Stimulated activated CD4-positive, alpha-beta T cell treated with anti-CD3 and anti-CD28 coated beads, TNF-alpha, amount 100 ng/mL, for 24 hours (primary cell): ENCODE results near the gene ITPA.

Source experiments
- DNase-seq, 3 experiments: peaks; one replicate each; pipeline ENCODE4 v3.0.0-alpha.2; 2020; ENCODE audit warnings: low read depth in 3 of 3

ITPA gene

DNA sequence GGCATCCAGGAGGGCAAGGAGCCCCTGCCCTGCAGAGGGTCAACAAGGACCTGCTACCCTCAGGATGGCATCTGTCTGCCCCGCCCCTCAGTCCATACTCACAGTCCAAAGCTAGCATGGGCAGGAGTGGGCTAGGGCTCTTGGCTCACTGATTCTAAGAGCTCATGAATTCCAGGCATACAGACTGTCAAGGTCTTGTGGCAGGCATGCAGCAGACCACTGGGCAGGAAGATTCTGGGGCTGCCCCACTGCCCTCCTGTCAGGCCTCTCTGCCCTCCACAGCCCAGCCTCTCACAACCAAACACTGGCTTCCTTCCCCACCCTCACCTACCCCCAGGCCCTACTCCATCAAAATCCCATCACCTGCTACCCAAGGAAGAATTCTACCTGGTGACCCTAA is 35.3 kb downstream of the ITPA start:
- no peak for DNase-seq

DNA sequence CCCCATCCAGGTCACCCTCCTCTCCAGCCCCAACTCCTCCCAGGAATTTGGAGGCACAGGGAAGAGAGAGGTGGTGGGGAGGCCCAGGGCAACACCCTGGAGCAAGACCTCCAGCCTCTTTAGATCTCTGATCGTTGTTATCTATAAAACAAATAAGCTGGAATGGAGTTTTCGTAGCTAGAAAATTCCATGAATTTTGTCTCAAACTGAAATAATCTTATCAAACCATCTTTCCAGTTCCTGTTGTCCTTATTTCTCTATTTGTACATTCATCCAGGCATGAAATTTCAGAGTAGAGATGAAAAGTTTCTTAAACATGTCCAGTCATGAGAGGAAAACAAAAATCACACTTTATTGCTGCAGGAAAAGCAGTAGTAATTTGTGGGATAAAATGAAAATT is 35.9 kb downstream of the ITPA start:
- DNase-seq = no peak

DNA sequence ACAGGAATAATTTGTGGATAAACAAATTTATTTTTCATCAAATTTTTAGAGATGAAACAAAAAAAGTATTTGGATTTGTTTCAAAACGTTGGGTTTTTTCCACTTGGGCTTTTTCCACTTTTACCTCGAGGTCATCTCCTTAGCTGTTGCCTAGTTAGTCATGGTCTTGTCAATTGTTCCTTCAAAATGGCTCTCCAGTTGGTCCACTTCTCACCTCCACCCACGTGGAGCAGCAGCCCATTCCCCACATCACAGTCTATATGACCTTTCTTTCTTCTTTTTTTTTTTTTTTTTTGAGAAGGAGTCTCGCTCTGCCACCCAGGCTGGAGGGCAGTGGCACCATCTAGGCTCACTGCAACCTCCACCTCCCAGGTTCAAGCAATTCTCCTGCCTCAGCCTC is 36.4 kb downstream of the ITPA start:
- no peak for DNase-seq

DNA sequence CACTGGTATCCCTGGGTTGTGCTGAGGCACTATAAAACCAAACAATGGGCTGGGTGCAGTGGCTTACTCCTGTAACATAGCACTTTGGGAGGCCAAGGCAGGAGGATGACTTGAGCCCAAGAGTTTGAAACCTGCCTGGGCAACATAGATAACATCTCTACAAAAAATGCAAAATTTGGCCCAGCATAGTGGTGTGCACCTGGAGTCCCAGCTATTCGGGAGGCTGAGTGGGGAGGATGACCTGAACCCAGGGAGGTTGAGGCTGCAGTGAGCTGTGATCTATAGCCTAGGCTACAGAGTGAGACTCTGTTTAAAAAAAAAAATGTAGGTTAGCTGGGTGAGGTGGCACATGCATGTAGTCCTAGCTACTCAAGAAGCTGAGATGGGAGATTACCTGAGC is 37.4 kb downstream of the ITPA start:
- DNase-seq = no peak

DNA sequence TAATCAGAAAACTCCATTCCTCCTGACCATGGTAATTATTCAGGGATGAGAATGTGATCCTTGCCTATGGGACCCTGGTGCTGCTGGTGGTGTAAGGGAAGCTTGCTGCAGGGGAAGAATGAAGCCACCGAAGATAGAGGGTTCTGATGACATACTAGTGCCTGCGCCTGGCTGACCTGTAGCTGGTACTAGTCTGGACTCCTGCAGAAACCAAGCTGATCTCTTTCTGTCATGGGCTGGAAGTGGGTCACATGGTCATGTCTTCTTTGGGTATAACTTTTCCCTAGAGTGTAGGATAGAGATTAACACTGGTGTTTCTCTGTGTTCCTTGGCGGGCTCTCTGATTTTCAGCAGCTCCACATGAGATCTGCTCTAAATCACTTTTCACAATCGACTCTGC is 38.3 kb downstream of the ITPA start:
- no peak for DNase-seq

DNA sequence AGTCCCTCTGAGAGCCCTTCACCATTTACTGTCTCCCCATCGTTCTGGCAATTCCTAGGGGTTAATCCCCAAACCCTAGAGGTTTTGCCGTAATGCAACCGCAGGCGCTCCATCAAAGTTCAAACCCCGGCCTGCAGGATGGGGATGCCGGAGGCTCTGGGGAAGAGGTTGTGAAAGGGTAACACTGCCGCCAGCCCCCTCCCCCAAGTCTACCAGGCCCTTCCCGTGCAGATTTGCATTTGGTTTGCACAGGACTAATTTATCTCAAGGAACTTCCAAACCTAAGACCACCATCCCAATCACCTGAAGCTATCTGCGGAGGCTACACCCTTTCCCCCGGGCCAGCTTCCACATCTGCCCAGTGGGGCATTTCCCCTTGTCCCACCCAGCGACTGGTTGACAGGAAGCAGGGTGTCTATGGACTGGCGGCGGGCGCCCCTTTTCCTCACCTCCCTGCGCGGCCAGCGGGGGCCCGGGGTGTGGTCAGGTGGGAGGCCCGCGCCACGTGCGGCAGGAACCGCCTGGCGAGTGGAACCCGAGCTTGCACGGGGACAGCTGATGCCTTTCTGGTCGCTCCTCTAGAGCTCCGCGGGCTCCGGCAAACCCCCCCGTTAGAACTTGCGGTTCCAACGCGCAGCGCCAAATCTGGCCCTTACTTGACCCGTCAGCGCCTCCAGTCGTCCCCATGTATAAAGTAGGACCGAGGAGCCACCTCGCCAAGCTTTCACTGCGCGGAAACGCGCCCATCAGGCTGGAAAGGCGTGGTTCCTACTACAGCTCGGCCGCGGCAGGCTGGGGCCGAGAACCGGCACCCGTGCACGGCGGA is 39.1 kb downstream of the ITPA start:
- DNase-seq = peak in 1 of 3 experiments; percentile 21

DNA sequence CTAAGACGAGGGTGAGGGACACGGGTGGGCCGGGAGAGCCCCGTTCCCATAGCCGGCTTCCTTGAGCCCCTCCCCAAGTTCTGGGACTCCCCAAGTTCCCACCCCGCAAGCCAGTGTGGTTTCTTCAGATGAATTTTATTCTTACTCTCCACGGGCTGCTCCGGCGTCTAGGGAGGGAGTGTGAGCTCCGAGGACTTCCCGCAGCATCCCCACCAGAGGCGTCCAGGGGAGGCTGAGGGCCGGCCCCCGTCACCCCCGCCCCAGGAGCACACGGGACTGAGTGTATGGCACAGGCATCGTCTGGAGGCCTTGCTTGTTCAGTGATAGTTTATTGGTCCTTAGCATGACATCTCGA is 39.7 kb downstream of the ITPA start:
- DNase-seq = no peak

DNA sequence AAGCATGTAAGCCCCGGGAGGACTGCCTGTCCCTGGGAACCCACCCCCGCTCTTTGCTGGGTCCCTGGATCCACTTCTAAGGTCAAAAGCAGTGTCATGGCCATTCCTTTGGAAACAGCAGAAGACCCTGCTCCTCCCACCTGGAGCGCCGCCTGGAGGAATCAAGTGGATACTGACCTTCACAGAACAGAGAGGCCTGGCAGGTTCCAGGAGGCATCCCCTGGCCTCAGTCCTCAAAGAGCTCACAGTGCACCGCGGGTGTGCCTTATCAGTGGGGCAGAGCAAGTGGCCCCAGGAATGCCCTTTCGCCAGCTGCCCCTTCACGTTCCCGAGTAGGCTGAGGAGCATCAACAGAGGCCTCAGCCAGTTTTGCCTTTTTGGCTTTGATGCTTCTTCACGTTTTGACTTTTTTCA is 40.8 kb downstream of the ITPA start:
- DNase-seq = no peak

DNA sequence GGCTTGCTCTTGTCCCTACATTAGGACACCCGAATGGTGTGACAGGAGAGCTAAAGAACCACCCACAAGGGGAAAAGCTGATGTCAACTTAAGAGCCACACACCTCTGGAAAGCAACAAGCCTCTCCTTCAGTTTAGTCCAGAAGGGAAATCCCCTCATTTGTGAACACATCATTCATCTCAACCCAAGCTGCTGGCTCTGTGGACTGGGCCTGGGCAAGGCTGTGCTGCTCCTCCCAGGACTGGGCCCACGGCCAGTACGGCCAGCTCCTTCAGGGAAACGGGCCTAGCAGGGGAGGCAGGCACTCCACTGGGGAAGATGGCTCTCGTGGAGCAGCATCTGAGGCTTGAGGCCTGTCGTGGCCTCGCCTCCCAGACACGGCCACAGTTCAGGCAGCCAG is 42.5 kb downstream of the ITPA start:
- no peak for DNase-seq

DNA sequence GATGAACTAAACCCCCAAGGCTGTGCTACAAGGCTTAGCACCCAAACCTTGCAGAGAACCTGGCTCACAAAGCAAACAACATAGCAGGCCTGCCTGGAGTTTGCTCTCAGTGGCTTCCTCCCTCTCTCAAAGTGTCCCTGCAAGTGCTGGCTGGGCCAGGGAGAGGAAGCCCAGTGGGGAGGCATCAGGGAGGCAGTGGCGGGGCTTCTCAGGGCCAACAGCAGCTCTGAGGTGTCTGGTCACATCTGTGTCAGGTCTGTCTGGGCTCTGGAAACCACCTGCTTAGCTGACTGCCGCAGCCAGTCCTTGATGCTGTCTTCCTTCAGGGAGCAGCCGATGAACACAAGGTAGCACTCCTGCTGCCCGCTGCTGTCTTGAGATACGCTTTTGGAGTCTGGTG is 46.4 kb downstream of the ITPA start:
- no peak for DNase-seq

DNA sequence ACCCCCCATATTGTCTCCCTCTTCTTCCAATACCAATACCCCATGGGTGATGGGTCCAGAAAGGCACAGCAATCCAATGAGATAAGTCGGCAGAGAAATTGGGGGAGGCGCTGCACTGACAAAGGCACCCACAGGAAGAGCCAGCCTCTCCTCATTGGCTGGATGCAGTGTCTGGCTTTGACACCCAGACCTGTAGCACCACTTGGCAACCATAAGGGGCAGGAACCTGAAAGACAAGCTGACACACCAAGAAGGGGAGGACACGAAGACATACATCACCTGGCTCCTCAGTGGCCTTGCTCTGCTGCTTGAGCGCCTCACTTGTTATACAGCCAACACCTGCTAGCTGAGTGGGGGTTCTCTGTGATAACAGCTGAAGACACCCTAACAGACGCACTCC is 49.1 kb downstream of the ITPA start:
- no peak for DNase-seq

DNA sequence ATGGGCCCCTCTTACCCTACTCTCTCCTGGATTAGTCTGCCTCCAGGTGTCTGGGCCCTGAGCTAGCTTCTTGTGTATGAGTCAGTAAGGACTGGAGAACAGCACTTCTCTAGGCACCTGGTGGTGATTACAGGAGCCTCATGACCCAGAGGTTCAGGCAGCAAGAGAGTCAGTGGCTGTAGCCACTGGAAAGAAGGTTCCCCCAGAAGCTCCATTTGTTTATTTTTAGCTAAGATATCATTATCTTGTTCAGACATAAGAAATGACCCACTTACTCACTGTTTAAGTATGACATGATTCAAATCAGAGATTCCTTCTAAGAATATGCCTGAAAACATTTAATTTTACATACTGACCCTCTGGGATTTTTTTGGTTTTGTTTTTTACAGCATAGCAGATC is 53.3 kb downstream of the ITPA start:
- DNase-seq = no peak

DNA sequence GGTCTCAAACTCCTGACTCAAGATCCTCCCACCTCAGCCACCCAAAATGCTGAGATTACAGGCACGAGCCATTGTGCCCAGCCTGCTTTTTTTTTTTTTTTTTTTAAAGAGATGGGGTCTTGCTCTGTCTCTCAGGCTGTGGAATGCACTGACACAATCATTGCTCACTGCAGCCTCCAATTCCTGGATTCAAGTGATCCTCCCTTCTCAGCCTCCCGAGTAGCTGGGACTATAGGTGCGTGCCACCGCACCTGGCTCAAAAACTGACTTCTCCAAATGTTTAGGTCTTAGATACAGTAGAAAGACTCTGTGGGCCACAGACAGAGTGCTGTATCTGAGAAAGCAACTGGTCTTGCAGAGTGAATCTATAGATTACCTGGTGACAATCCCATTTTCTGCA is 60.8 kb downstream of the ITPA start:
- DNase-seq = no peak

DNA sequence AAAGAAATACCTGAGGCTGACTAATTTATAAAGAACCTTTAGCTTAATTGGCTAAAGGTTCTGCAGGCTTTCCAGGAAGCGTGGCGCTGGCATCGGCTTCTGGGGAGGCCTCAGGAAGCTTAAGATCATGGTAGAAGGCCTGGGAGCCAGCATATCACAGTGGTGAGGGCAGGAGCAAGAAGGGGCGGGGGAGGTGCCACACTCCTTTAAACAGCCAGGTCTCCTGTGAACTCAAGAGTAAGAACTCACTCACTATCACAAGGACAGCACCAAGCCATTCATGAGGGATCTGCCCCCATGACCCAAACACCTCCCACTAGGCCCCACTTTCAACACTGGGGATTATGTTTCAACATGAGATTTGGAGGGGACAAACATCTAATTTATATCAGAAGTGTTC is 64.1 kb downstream of the ITPA start:
- DNase-seq = no peak
